ENCODE data around the gene UNC93B1.

UNC93B1 gene

GRCh38 chr11:68032997-68033707 is 29.3 kb upstream of the UNC93B1 start:
- Histone ChIP-seq H3K4me3 (replicated peaks; ENCODE audit: insufficient read depth, low read length) (no peak overlapping the region), H3K27ac (replicated peaks) (no peak overlapping the region), H3K27me3 (ENCODE audit: insufficient read depth, poor library complexity, severe bottlenecking) (no peaks in the 10 kb centered on the region)
- no peak for DNase-seq (ENCODE audit: low read depth in 1 of 2, low spot score in 1 of 2)
- TF ChIP-seq CTCF (IDR thresholded peaks at IDR 0.05; ENCODE audit: insufficient read depth, low read length) (no peak), SPI1 (IDR thresholded peaks at IDR 0.05; ENCODE audit: borderline replicate concordance, low read depth) (no peak), GABPA (IDR thresholded peaks at IDR 0.05; ENCODE audit: low read depth) (no peak), POLR2AphosphoS5 (IDR thresholded peaks at IDR 0.05; ENCODE audit: low read depth) (no peak)
- TF ChIP-seq, protein P1, sequence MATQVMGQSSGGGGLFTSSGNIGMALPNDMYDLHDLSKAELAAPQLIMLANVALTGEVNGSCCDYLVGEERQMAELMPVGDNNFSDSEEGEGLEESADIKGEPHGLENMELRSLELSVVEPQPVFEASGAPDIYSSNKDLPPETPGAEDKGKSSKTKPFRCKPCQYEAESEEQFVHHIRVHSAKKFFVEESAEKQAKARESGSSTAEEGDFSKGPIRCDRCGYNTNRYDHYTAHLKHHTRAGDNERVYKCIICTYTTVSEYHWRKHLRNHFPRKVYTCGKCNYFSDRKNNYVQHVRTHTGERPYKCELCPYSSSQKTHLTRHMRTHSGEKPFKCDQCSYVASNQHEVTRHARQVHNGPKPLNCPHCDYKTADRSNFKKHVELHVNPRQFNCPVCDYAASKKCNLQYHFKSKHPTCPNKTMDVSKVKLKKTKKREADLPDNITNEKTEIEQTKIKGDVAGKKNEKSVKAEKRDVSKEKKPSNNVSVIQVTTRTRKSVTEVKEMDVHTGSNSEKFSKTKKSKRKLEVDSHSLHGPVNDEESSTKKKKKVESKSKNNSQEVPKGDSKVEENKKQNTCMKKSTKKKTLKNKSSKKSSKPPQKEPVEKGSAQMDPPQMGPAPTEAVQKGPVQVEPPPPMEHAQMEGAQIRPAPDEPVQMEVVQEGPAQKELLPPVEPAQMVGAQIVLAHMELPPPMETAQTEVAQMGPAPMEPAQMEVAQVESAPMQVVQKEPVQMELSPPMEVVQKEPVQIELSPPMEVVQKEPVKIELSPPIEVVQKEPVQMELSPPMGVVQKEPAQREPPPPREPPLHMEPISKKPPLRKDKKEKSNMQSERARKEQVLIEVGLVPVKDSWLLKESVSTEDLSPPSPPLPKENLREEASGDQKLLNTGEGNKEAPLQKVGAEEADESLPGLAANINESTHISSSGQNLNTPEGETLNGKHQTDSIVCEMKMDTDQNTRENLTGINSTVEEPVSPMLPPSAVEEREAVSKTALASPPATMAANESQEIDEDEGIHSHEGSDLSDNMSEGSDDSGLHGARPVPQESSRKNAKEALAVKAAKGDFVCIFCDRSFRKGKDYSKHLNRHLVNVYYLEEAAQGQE (IDR thresholded peaks at IDR 0.05; ENCODE audit: insufficient replicate concordance, low read depth), result no peak

GRCh38 chr11:68032003-68032402 is 28.1 kb upstream of the UNC93B1 start:
- Histone ChIP-seq H3K4me3 (replicated peaks; ENCODE audit: insufficient read depth, low read length) (no peak overlapping the region), H3K27me3 (ENCODE audit: insufficient read depth, poor library complexity, severe bottlenecking) (no peaks in the 10 kb centered on the region), H3K27ac (replicated peaks) (no peak overlapping the region)
- TF ChIP-seq, protein P1 (IDR thresholded peaks at IDR 0.05; ENCODE audit: insufficient replicate concordance, low read depth), result no peak
- TF ChIP-seq GABPA (IDR thresholded peaks at IDR 0.05; ENCODE audit: low read depth) (no peak), POLR2AphosphoS5 (IDR thresholded peaks at IDR 0.05; ENCODE audit: low read depth) (no peak), SPI1 (IDR thresholded peaks at IDR 0.05; ENCODE audit: borderline replicate concordance, low read depth) (no peak), CTCF (IDR thresholded peaks at IDR 0.05; ENCODE audit: insufficient read depth, low read length) (no peak)
- no peak for DNase-seq (ENCODE audit: low read depth in 1 of 2, low spot score in 1 of 2)

DNA sequence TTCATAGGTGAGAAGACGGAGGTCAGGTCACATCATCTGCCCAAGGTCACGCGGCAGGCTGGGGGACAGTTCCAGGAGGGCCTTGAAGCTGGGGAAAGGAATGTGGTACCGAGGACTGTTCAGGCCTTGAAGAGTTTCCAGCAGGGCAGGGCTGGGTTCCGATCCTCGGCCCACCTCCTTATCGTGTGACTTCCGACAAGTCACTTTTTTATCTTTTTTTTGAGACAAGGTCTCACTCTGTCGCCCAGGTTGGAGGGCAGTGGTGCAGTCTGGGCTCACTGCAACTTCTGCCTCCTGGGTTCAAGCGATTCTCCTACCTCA is 27.2 kb upstream of the UNC93B1 start:
- Histone ChIP-seq H3K27ac (replicated peaks) (peak overlapping the region; percentile 82), H3K27me3 (ENCODE audit: insufficient read depth, poor library complexity, severe bottlenecking) (no peaks in the 10 kb centered on the region), H3K4me3 (replicated peaks; ENCODE audit: insufficient read depth, low read length) (peak overlapping the region; percentile 89)
- no peak for DNase-seq (ENCODE audit: low read depth in 1 of 2, low spot score in 1 of 2)
- no peak for TF ChIP-seq SPI1 (IDR thresholded peaks at IDR 0.05; ENCODE audit: borderline replicate concordance, low read depth)
- TF ChIP-seq POLR2AphosphoS5 (IDR thresholded peaks at IDR 0.05; ENCODE audit: low read depth), result no peak
- TF ChIP-seq, protein P1 (IDR thresholded peaks at IDR 0.05; ENCODE audit: insufficient replicate concordance, low read depth), result no peak
- TF ChIP-seq GABPA (IDR thresholded peaks at IDR 0.05; ENCODE audit: low read depth), result no peak

Measured in HL-60 (cell line).